HepG2 (cell line): Measurements from ENCODE around the gene ESYT3. TPM values are rescaled to one million over a fixed set of nuclear protein-coding genes. Genes with fewer than 3 reads are reported as not detected.
A peak's percentile ranks its signal among the peaks of the same experiment; 100 is the strongest.

Experiments used
- KAT7 ChIP-seq: IDR thresholded peaks from 2 replicates; pipeline ENCODE4 v1.6.1; 2018; ENCODE audit warnings: borderline replicate concordance, missing compliant biosample characterization
- KLF9 ChIP-seq: IDR thresholded peaks from 2 replicates; pipeline ENCODE4 v1.6.1; 2016; ENCODE audit warnings: low read depth
- MED13 ChIP-seq: sonication (generic); formaldehyde crosslinking; IDR thresholded peaks from 2 replicates; pipeline ENCODE4 v1.5.0; 2020; ENCODE audit warnings: missing genetic modification reagents
- NFKB2 ChIP-seq: sonication (generic); formaldehyde crosslinking; IDR thresholded peaks from 2 replicates; pipeline ENCODE4 v1.4.0; 2020; ENCODE audit warnings: missing genetic modification reagents, borderline replicate concordance
- PRDM4 ChIP-seq: sonication (generic); formaldehyde crosslinking; IDR thresholded peaks from 2 replicates; pipeline ENCODE4 v1.9.0; 2021; ENCODE audit warnings: missing genetic modification reagents, borderline replicate concordance
- RBAK ChIP-seq: sonication (generic); formaldehyde crosslinking; IDR thresholded peaks from 2 replicates; pipeline ENCODE4 v1.5.1; 2020; ENCODE audit warnings: mild to moderate bottlenecking, missing genetic modification reagents
- RERE ChIP-seq: IDR thresholded peaks from 2 replicates; pipeline ENCODE4 v1.6.1; 2016; ENCODE audit warnings: low read depth, missing genetic modification reagents, missing compliant biosample characterization
- SNAI1 ChIP-seq: sonication (generic); formaldehyde crosslinking; IDR thresholded peaks from 2 replicates; pipeline ENCODE4 v1.5.0; 2020; ENCODE audit warnings: mild to moderate bottlenecking, missing genetic modification reagents, borderline replicate concordance
- TFDP1 ChIP-seq: IDR thresholded peaks from 2 replicates; pipeline ENCODE4 v1.6.1; 2016; ENCODE audit warnings: missing compliant biosample characterization, missing genetic modification reagents, borderline replicate concordance
- ZFP62 ChIP-seq: sonication (generic); formaldehyde crosslinking; IDR thresholded peaks from 2 replicates; pipeline ENCODE4 v1.4.0; 2020; ENCODE audit warnings: missing genetic modification reagents
- ZMAT3 ChIP-seq: sonication (generic); formaldehyde crosslinking; conservative IDR thresholded peaks from 2 replicates; pipeline ENCODE4 v1.7.0; 2021; ENCODE audit warnings: missing genetic modification reagents
- ZNF382 ChIP-seq: sonication (generic); formaldehyde crosslinking; IDR thresholded peaks from 2 replicates; pipeline ENCODE4 v1.5.0; 2020; ENCODE audit warnings: missing genetic modification reagents, mild to moderate bottlenecking, borderline replicate concordance
- ZNF569 ChIP-seq: sonication (generic); formaldehyde crosslinking; IDR thresholded peaks from 2 replicates; pipeline ENCODE4 v1.5.0; 2020; ENCODE audit warnings: mild to moderate bottlenecking, missing genetic modification reagents, moderate library complexity, borderline replicate concordance
- ZNF607 ChIP-seq: sonication (generic); formaldehyde crosslinking; IDR thresholded peaks from 2 replicates; pipeline ENCODE4 v1.5.1; 2020; ENCODE audit warnings: missing genetic modification reagents, mild to moderate bottlenecking, borderline replicate concordance
- ZNF674 ChIP-seq: sonication (generic); formaldehyde crosslinking; IDR thresholded peaks from 2 replicates; pipeline ENCODE4 v1.5.0; 2020; ENCODE audit warnings: low read depth, mild to moderate bottlenecking, missing genetic modification reagents
- ZNF7 ChIP-seq: IDR thresholded peaks from 2 replicates; pipeline ENCODE4 v1.6.1; 2016; ENCODE audit warnings: missing biosample characterization, missing genetic modification reagents
- ZNF766 ChIP-seq: sonication (generic); formaldehyde crosslinking; IDR thresholded peaks from 2 replicates; pipeline ENCODE4 v1.5.0; 2020; ENCODE audit warnings: missing genetic modification reagents, borderline replicate concordance
- ZUFSP ChIP-seq: sonication (generic); formaldehyde crosslinking; IDR thresholded peaks from 2 replicates; pipeline ENCODE4 v1.9.0; 2021; ENCODE audit warnings: missing genetic modification reagents, mild to moderate bottlenecking, borderline replicate concordance
- polyA plus RNA-seq, 8 experiments: library from polyadenylated mRNA; depleted of rRNA in 3 of 8; stranded (reverse) in 7 of 8; unstranded in 1 of 8; fragments of >200 nt; fragmentation: Illumina TruSeq in 4 of 8; extraction: Trizol in 4 of 8; gene quantifications; 2 replicates each; pipeline versions ENCODE4 v1.2.1 to v1.2.3, GENCODE V29; 2011 to 2016; ENCODE audit warnings: low read depth in 4 of 8, missing spikeins in 1 of 8, mixed read lengths in 1 of 8; ENCODE audit not compliant: insufficient read depth in 1 of 8
- total RNA-seq, 5 experiments: library from RNA; depleted of rRNA; stranded (reverse); fragments of >200 nt; fragmentation: Illumina TruSeq; extraction: Trizol; gene quantifications; 2 replicates each; pipeline ENCODE4 v1.2.3, GENCODE V29; 2016; ENCODE audit warnings: low read depth in 1 of 5

ESYT3 gene
- total and polyA plus RNA-seq, 2 of the 13 experiments (the other 11 are each of a cell fraction or from before 2014, with no cell fraction given), result 1.5 to 4.1 TPM

- TF ChIP-seq PRDM4, result 0 out of 2 replicates have a peak, but pooled peaks have one; percentile 76
- TF ChIP-seq ZNF607 (CRISPR knock-in tag), result peak; percentile 91
- no peak for TF ChIP-seq ZNF569 (CRISPR knock-in tag)
- no peak for TF ChIP-seq ZFP62
- 0 out of 2 replicates have a peak, but pooled peaks have one; percentile 55 for TF ChIP-seq RBAK (CRISPR knock-in tag)
- TF ChIP-seq ZMAT3 (CRISPR knock-in tag), result peak; percentile 92
- peak; percentile 96 for TF ChIP-seq SNAI1 (CRISPR knock-in tag)
- TF ChIP-seq ZUFSP (CRISPR knock-in tag), result no peak
- peak; percentile 71 for TF ChIP-seq MED13 (CRISPR knock-in tag)
- TF ChIP-seq ZNF382, result no peak; the same call in 1 of the 2 replicates
- peak; percentile 99 for TF ChIP-seq NFKB2 (CRISPR knock-in tag)
- peak; percentile 64; the same call in 1 of the 2 replicates for TF ChIP-seq RERE
- TF ChIP-seq ZNF7 (CRISPR knock-in tag), result no peak
- TF ChIP-seq KLF9 (CRISPR knock-in tag), result peak; percentile 73; the same call in 1 of the 2 replicates
- TF ChIP-seq KAT7 (CRISPR knock-in tag), result peak; percentile 49; the same call in 1 of the 2 replicates
- peak; percentile 96 for TF ChIP-seq ZNF766 (CRISPR knock-in tag)
- TF ChIP-seq TFDP1 (CRISPR knock-in tag), result peak; percentile 98
- TF ChIP-seq ZNF674 (CRISPR knock-in tag), result no peak
Measured at GRCh38 chr3:138434276-138434874, at the start of gene ESYT3 (continued).
